Stimulated activated CD8-positive, alpha-beta memory T cell treated with anti-CD3 and anti-CD28 coated beads, Interleukin-2, amount 100 ng/mL, for 48 hours (primary cell): ENCODE results near the gene ITIH6.
"Not testable (repeated sequence)": the region's sequence is repeated elsewhere in the genome, so short reads cannot be mapped to it uniquely, and the experiment has no call there.

ENCODE experiments used
- DNase-seq, 2 donors: peaks; one replicate each; pipeline ENCODE4 v3.0.0-alpha.2; 2020; ENCODE audit warnings: low read depth in 2 of 2

The ITIH6 gene

GRCh38 chrX:54798137-54798536 is at the start of gene ITIH6:
Gene ITIH6, minus strand, starts transcription at chrX:54798255. Its CDS starts 45 bp downstream, at chrX:54798210.
- no peak for DNase-seq

GRCh38 chrX:54847700-54848099 is 49.6 kb upstream of the ITIH6 start:
- DNase-seq, result not testable (repeated sequence)

- no peak for DNase-seq
Observed at GRCh38 chrX:54843050-54843449, 45.0 kb upstream of the ITIH6 start.

- DNase-seq, result no peak
Observed at GRCh38 chrX:54842607-54843006, 44.6 kb upstream of the ITIH6 start.

GRCh38 chrX:54841184-54841874 is 43.3 kb upstream of the ITIH6 start:
- not testable (repeated sequence) for DNase-seq

- no peak for DNase-seq
Observed at GRCh38 chrX:54838583-54838982, 40.5 kb upstream of the ITIH6 start.

GRCh38 chrX:54826598-54826997 is 28.5 kb upstream of the ITIH6 start:
- no peak for DNase-seq

GRCh38 chrX:54825716-54826438 is 27.8 kb upstream of the ITIH6 start:
- DNase-seq, result no peak

- DNase-seq, result no peak
Observed at GRCh38 chrX:54824722-54825121, 26.7 kb upstream of the ITIH6 start.

- DNase-seq, result no peak
Observed at GRCh38 chrX:54824195-54824594, 26.1 kb upstream of the ITIH6 start.

- no peak for DNase-seq
Observed at GRCh38 chrX:54821310-54821709, 23.3 kb upstream of the ITIH6 start.

GRCh38 chrX:54820737-54821136 is 22.7 kb upstream of the ITIH6 start:
- no peak for DNase-seq

- DNase-seq, result no peak
Observed at GRCh38 chrX:54819201-54819600, 21.1 kb upstream of the ITIH6 start.

GRCh38 chrX:54818221-54818620 is 20.2 kb upstream of the ITIH6 start:
- no peak for DNase-seq

GRCh38 chrX:54817220-54817820 is 19.3 kb upstream of the ITIH6 start:
- DNase-seq, result no peak

- DNase-seq, result no peak
Observed at GRCh38 chrX:54812306-54812705, 14.3 kb upstream of the ITIH6 start.

GRCh38 chrX:54811301-54811885 is 13.3 kb upstream of the ITIH6 start:
- no peak for DNase-seq

- DNase-seq, result no peak
Observed at GRCh38 chrX:54810532-54810931, 12.5 kb upstream of the ITIH6 start.

GRCh38 chrX:54808605-54809483 is 10.8 kb upstream of the ITIH6 start:
- DNase-seq, result peak; percentile 73 to 79

- DNase-seq, result peak; percentile 15 to 30
Observed at GRCh38 chrX:54808109-54808604, 10.1 kb upstream of the ITIH6 start.

GRCh38 chrX:54807524-54808108 is 9.6 kb upstream of the ITIH6 start, which contains the start of gene MAGED2:
Gene MAGED2, plus strand, starts transcription at chrX:54807745. Its CDS starts 1,587 bp downstream, at chrX:54809332.
- DNase-seq, result no peak
